ENCODE measurements around the gene SSR4. TPM values are rescaled to one million over a fixed set of nuclear protein-coding genes. Genes with fewer than 3 reads are reported as not detected.

Gene SSR4
- total and polyA plus RNA-seq, 2 of the 8 experiments (the other 6 are each of a cell fraction or from before 2014, with no cell fraction given), result 168 to 642 TPM

DNA sequence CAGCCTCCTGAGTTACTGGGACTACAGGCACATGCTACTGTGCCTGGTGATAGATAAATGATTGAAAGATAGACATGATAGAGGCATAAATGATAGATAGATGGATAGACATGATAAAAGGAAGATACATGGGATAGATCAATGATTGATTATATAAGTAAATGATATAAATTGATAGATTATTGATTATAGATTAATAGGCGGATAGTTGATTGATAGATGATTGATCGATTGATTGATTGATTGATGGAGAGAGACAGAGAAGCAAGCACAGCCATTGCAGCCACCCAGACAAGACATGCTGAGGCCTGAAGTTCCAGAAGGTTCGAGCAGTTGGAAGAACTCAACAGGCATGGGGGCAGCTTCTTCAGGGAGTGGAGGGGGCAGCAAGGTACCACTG is 48.1 kb upstream of the SSR4 start (continued):
- TF ChIP-seq, protein P1, sequence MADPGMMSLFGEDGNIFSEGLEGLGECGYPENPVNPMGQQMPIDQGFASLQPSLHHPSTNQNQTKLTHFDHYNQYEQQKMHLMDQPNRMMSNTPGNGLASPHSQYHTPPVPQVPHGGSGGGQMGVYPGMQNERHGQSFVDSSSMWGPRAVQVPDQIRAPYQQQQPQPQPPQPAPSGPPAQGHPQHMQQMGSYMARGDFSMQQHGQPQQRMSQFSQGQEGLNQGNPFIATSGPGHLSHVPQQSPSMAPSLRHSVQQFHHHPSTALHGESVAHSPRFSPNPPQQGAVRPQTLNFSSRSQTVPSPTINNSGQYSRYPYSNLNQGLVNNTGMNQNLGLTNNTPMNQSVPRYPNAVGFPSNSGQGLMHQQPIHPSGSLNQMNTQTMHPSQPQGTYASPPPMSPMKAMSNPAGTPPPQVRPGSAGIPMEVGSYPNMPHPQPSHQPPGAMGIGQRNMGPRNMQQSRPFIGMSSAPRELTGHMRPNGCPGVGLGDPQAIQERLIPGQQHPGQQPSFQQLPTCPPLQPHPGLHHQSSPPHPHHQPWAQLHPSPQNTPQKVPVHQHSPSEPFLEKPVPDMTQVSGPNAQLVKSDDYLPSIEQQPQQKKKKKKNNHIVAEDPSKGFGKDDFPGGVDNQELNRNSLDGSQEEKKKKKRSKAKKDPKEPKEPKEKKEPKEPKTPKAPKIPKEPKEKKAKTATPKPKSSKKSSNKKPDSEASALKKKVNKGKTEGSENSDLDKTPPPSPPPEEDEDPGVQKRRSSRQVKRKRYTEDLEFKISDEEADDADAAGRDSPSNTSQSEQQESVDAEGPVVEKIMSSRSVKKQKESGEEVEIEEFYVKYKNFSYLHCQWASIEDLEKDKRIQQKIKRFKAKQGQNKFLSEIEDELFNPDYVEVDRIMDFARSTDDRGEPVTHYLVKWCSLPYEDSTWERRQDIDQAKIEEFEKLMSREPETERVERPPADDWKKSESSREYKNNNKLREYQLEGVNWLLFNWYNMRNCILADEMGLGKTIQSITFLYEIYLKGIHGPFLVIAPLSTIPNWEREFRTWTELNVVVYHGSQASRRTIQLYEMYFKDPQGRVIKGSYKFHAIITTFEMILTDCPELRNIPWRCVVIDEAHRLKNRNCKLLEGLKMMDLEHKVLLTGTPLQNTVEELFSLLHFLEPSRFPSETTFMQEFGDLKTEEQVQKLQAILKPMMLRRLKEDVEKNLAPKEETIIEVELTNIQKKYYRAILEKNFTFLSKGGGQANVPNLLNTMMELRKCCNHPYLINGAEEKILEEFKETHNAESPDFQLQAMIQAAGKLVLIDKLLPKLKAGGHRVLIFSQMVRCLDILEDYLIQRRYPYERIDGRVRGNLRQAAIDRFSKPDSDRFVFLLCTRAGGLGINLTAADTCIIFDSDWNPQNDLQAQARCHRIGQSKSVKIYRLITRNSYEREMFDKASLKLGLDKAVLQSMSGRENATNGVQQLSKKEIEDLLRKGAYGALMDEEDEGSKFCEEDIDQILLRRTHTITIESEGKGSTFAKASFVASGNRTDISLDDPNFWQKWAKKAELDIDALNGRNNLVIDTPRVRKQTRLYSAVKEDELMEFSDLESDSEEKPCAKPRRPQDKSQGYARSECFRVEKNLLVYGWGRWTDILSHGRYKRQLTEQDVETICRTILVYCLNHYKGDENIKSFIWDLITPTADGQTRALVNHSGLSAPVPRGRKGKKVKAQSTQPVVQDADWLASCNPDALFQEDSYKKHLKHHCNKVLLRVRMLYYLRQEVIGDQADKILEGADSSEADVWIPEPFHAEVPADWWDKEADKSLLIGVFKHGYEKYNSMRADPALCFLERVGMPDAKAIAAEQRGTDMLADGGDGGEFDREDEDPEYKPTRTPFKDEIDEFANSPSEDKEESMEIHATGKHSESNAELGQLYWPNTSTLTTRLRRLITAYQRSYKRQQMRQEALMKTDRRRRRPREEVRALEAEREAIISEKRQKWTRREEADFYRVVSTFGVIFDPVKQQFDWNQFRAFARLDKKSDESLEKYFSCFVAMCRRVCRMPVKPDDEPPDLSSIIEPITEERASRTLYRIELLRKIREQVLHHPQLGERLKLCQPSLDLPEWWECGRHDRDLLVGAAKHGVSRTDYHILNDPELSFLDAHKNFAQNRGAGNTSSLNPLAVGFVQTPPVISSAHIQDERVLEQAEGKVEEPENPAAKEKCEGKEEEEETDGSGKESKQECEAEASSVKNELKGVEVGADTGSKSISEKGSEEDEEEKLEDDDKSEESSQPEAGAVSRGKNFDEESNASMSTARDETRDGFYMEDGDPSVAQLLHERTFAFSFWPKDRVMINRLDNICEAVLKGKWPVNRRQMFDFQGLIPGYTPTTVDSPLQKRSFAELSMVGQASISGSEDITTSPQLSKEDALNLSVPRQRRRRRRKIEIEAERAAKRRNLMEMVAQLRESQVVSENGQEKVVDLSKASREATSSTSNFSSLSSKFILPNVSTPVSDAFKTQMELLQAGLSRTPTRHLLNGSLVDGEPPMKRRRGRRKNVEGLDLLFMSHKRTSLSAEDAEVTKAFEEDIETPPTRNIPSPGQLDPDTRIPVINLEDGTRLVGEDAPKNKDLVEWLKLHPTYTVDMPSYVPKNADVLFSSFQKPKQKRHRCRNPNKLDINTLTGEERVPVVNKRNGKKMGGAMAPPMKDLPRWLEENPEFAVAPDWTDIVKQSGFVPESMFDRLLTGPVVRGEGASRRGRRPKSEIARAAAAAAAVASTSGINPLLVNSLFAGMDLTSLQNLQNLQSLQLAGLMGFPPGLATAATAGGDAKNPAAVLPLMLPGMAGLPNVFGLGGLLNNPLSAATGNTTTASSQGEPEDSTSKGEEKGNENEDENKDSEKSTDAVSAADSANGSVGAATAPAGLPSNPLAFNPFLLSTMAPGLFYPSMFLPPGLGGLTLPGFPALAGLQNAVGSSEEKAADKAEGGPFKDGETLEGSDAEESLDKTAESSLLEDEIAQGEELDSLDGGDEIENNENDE (IDR thresholded peaks at IDR 0.05; ENCODE audit: insufficient replicate concordance, low read length), result no peak
- TF ChIP-seq SIN3A (conservative IDR thresholded peaks at IDR 0.05 in 1 of 2, IDR thresholded peaks at IDR 0.05 in 1 of 2; ENCODE audit: low read depth in 1 of 2, low read length in 2 of 2), result no peak
- no peak for TF ChIP-seq ASH2L (IDR thresholded peaks at IDR 0.05; ENCODE audit: low read length)
- TF ChIP-seq SP1 (IDR thresholded peaks at IDR 0.05; ENCODE audit: low read depth, low read length), result no peak
- TF ChIP-seq POU5F1 (IDR thresholded peaks at IDR 0.05; ENCODE audit: low read depth, low read length), result no peak
- no peak for TF ChIP-seq SRF (IDR thresholded peaks at IDR 0.05; ENCODE audit: low read depth, low read length)
- no peak for TF ChIP-seq JUND (IDR thresholded peaks at IDR 0.05; ENCODE audit: low read length)
- TF ChIP-seq CTBP2 (IDR thresholded peaks at IDR 0.05; ENCODE audit: borderline replicate concordance, insufficient read depth, insufficient read length, low read length), result no peak

All from H1 (cell line).